Tibial artery (tissue), 4 donors: ENCODE results near the gene SQOR.

Experiments used
- DNase-seq, 2 donors: peaks; one replicate each; pipeline ENCODE4 v3.0.0-alpha.2; 2019
- H3K27ac ChIP-seq, 2 donors: fragments of 200-600 bp; sonication (generic) in 1 of 2; 1 replicate in 1 of 2; 2 replicates in 1 of 2; pipeline ENCODE4 v1.5.1; 2018 to 2019; ENCODE audit warnings: mild to moderate bottlenecking in 1 of 2
- H3K27me3 ChIP-seq, 2 donors: fragments of 200-600 bp; sonication (generic) in 1 of 2; one replicate each; pipeline versions ENCODE4 v1.5.1 to v1.6.0; 2016 to 2019
- H3K36me3 ChIP-seq, 3 donors: fragments of 200-600 bp; sonication (generic) in 2 of 3; one replicate each; pipeline ENCODE4 v1.5.1; 2016 to 2019; ENCODE audit warnings: mild to moderate bottlenecking in 2 of 3
- H3K4me1 ChIP-seq, 4 donors: fragments of 200-600 bp; sonication (generic) in 2 of 4; 1 replicate in 3 of 4; 2 replicates in 1 of 4; pipeline ENCODE4 v1.5.1; 2016 to 2019
- H3K4me3 ChIP-seq, 2 donors: fragments of 200-600 bp; sonication (generic) in 1 of 2; 1 replicate in 1 of 2; 2 replicates in 1 of 2; pipeline ENCODE4 v1.5.1; 2018 to 2019; ENCODE audit warnings: mild to moderate bottlenecking in 2 of 2
- H3K9me3 ChIP-seq, 3 donors: fragments of 200-600 bp; sonication (generic) in 1 of 3; one replicate each; pipeline ENCODE4 v1.5.1; 2016 to 2019
- CTCF ChIP-seq, 2 experiments: fragments of 200-600 bp in 1 of 2; fragments of 450-650 bp in 1 of 2; IDR thresholded peaks; one replicate each; pipeline ENCODE4 v1.5.1; 2017 to 2019; ENCODE audit warnings: antibody characterized with exemption in 2 of 2, mild to moderate bottlenecking in 1 of 2, moderate library complexity in 1 of 2
- intact Hi-C: fragments of 100-400 bp; cut with DNase I; formaldehyde crosslinking; loops from one replicate; pipeline ENCODE4 v1.15.0; 2023; ENCODE audit warnings: low total_unique reads

The SQOR gene

GRCh38 chr15:45702041-45702440, 67.2 kb downstream of the SQOR start:
- Histone ChIP-seq H3K36me3 (no peaks in the 10 kb centered on the region), H3K27me3 (peaks cover 2 to 7% of the 10 kb centered on the region in 2 donors), H3K4me1 (peaks cover 0 to 15% (median 10%) of the 10 kb centered on the region in 4 donors), H3K4me3 (no peak overlapping the region), H3K9me3 (no peaks in the 10 kb centered on the region), H3K27ac (no peak overlapping the region)
- no peak for TF ChIP-seq CTCF (IDR thresholded peaks at IDR 0.05)
- DNase-seq = no peak
- intact Hi-C loops = no loop called here

GRCh38 chr15:45703670-45704328, 69.0 kb downstream of the SQOR start:
- no peak for DNase-seq

GRCh38 chr15:45704329-45705249, 69.8 kb downstream of the SQOR start:
- Histone ChIP-seq H3K27ac (no peak overlapping the region), H3K9me3 (no peaks in the 10 kb centered on the region), H3K4me3 (peak overlapping the region; percentile 42 to 45), H3K36me3 (no peaks in the 10 kb centered on the region), H3K27me3 (peaks cover 2 to 7% of the 10 kb centered on the region in 2 donors), H3K4me1 (peaks cover 0 to 15% (median 10%) of the 10 kb centered on the region in 4 donors)
- peak in 1 of 2 donors; percentile 26 for DNase-seq
- no peak for TF ChIP-seq CTCF (IDR thresholded peaks at IDR 0.05)
- intact Hi-C loops = no loop called here

More at GRCh38 chr15:45703670-45704328, 69.0 kb downstream of the SQOR start:
- H3K4me1 ChIP-seq = peaks cover 0 to 15% (median 10%) of the 10 kb centered on the region in 4 donors
- no peaks in the 10 kb centered on the region for H3K9me3 ChIP-seq
- intact Hi-C loops = no loop called here
- TF ChIP-seq CTCF (IDR thresholded peaks at IDR 0.05) = no peak
- H3K27me3 ChIP-seq = peaks cover 2 to 7% of the 10 kb centered on the region in 2 donors
- H3K27ac ChIP-seq = no peak overlapping the region
- no peaks in the 10 kb centered on the region for H3K36me3 ChIP-seq
- peak overlapping the region in 1 of 2 donors; percentile 42 for H3K4me3 ChIP-seq

- TF ChIP-seq CTCF (IDR thresholded peaks at IDR 0.05) = peak; percentile 87 to 89
- Histone ChIP-seq H3K27me3 (peaks cover 2 to 7% of the 10 kb centered on the region in 2 donors), H3K4me3 (peak overlapping the region; percentile 42 to 45), H3K9me3 (no peaks in the 10 kb centered on the region), H3K36me3 (no peaks in the 10 kb centered on the region), H3K4me1 (peaks cover 0 to 15% (median 10%) of the 10 kb centered on the region in 4 donors), H3K27ac (no peak overlapping the region)
- DNase-seq = peak; percentile 69 to 82
- intact Hi-C loops = no loop called here
Measured at GRCh38 chr15:45705510-45706473, 71.0 kb downstream of the SQOR start.

GRCh38 chr15:45710657-45711056, 75.8 kb downstream of the SQOR start:
- DNase-seq = no peak
- Histone ChIP-seq H3K36me3 (no peaks in the 10 kb centered on the region), H3K4me1 (peaks cover 0 to 14% (median 5%) of the 10 kb centered on the region in 4 donors), H3K27me3 (no peaks in the 10 kb centered on the region), H3K27ac (no peak overlapping the region), H3K4me3 (no peak overlapping the region), H3K9me3 (no peaks in the 10 kb centered on the region)
- TF ChIP-seq CTCF (IDR thresholded peaks at IDR 0.05) = no peak
- intact Hi-C loops = no loop called here
